ENCODE data around the gene PPP1R12A.

DNA sequence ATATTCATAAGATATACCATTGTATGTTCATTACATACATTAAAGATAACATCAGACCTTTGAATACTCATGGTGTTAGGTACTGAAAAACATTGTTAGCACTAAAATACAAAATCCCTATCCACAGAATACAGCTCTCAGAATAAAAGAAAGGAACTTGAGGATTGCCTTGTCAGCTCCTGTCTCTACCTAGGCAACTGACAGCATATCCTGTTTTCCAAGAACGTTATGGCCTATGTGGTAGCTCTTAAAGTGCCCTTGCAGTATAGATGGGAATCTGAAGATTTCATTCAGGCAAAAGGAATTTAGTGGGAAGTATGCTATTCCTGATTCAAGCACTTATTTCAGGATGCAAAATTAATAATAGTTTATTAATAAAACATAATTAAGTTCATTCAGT lies 1.8 kb upstream of the PPP1R12A start:
- TF ChIP-seq RFX5 (IDR thresholded peaks at IDR 0.05; ENCODE audit: low read depth, low read length) = no peak
- no peak for TF ChIP-seq RBM14 (IDR thresholded peaks at IDR 0.05; ENCODE audit: borderline replicate concordance, insufficient read depth, low read depth, low read length)
- TF ChIP-seq, protein P1, sequence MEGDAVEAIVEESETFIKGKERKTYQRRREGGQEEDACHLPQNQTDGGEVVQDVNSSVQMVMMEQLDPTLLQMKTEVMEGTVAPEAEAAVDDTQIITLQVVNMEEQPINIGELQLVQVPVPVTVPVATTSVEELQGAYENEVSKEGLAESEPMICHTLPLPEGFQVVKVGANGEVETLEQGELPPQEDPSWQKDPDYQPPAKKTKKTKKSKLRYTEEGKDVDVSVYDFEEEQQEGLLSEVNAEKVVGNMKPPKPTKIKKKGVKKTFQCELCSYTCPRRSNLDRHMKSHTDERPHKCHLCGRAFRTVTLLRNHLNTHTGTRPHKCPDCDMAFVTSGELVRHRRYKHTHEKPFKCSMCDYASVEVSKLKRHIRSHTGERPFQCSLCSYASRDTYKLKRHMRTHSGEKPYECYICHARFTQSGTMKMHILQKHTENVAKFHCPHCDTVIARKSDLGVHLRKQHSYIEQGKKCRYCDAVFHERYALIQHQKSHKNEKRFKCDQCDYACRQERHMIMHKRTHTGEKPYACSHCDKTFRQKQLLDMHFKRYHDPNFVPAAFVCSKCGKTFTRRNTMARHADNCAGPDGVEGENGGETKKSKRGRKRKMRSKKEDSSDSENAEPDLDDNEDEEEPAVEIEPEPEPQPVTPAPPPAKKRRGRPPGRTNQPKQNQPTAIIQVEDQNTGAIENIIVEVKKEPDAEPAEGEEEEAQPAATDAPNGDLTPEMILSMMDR (IDR thresholded peaks at IDR 0.05 in 2 of 3, conservative IDR thresholded peaks at IDR 0.05 in 1 of 3; ENCODE audit: insufficient read depth in 2 of 3, low read depth in 1 of 3, low read length in 3 of 3) = no peak
- TF ChIP-seq, protein P2, sequence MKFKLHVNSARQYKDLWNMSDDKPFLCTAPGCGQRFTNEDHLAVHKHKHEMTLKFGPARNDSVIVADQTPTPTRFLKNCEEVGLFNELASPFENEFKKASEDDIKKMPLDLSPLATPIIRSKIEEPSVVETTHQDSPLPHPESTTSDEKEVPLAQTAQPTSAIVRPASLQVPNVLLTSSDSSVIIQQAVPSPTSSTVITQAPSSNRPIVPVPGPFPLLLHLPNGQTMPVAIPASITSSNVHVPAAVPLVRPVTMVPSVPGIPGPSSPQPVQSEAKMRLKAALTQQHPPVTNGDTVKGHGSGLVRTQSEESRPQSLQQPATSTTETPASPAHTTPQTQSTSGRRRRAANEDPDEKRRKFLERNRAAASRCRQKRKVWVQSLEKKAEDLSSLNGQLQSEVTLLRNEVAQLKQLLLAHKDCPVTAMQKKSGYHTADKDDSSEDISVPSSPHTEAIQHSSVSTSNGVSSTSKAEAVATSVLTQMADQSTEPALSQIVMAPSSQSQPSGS (CRISPR knock-in tag; IDR thresholded peaks at IDR 0.05) = no peak
- no peak for TF ChIP-seq RAD21 (CRISPR knock-in tag; conservative IDR thresholded peaks at IDR 0.05 in 1 of 2, IDR thresholded peaks at IDR 0.05 in 1 of 2)
- TF ChIP-seq, protein P3, sequence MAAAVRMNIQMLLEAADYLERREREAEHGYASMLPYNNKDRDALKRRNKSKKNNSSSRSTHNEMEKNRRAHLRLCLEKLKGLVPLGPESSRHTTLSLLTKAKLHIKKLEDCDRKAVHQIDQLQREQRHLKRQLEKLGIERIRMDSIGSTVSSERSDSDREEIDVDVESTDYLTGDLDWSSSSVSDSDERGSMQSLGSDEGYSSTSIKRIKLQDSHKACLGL (CRISPR knock-in tag; IDR thresholded peaks at IDR 0.05; ENCODE audit: borderline replicate concordance, poor library complexity, severe bottlenecking) = no peak
- TF ChIP-seq YBX1 (IDR thresholded peaks at IDR 0.05) = no peak
- TF ChIP-seq ZFX (CRISPR knock-in tag; IDR thresholded peaks at IDR 0.05) = no peak

Measured in K562 (cell line).